Adrenal gland (tissue), 12 donors: Measurements from ENCODE around the gene PSAP. TPM values are rescaled to one million over a fixed set of nuclear protein-coding genes. Genes with fewer than 3 reads are reported as not detected.
"Not testable (repeated sequence)": the region's sequence is repeated elsewhere in the genome, so short reads cannot be mapped to it uniquely, and the experiment has no call there.

Experiments used
- DNase-seq, 7 donors: peaks; one replicate each; pipeline ENCODE4 v3.0.0-alpha.2; 2019 to 2020
- H3K27ac ChIP-seq, 5 donors: fragments of 200-600 bp; sonication (generic) in 4 of 5; 1 replicate in 3 of 5; 2 replicates in 2 of 5; pipeline versions ENCODE4 v1.5.1 to v1.8.0; 2016 to 2020; ENCODE audit warnings: mild to moderate bottlenecking in 1 of 5
- H3K27me3 ChIP-seq: fragments of 200-600 bp; 2 replicates; pipeline ENCODE4 v1.8.0; 2021
- H3K36me3 ChIP-seq, 2 donors: fragments of 200-600 bp; replicated peaks in 1 of 2; 1 replicate in 1 of 2; 2 replicates in 1 of 2; pipeline versions ENCODE4 v1.5.1 to v1.8.0; 2018 to 2022
- H3K4me1 ChIP-seq, 2 donors: fragments of 200-600 bp; replicated peaks in 1 of 2; 1 replicate in 1 of 2; 2 replicates in 1 of 2; pipeline versions ENCODE4 v1.5.1 to v1.8.0; 2018 to 2021
- H3K4me3 ChIP-seq, 4 donors: fragments of 200-600 bp; sonication (generic) in 3 of 4; one replicate each; pipeline ENCODE4 v1.5.1; 2016 to 2018
- H3K9me3 ChIP-seq, 3 donors: fragments of 200-600 bp; sonication (generic) in 1 of 3; replicated peaks in 1 of 3; 1 replicate in 2 of 3; 2 replicates in 1 of 3; pipeline versions ENCODE4 v1.5.1 to v1.8.0; 2016 to 2021
- POLR2A ChIP-seq, 2 donors: fragments of 450-650 bp; IDR thresholded peaks; one replicate each; pipeline ENCODE4 v1.6.1; 2017; ENCODE audit warnings: antibody characterized with exemption in 2 of 2, mild to moderate bottlenecking in 2 of 2, moderate library complexity in 1 of 2
- WGBS, 4 donors: extraction: QIAGEN DNeasy Blood & Tissue Kit in 2 of 4; methylation state at CpG; one replicate each; pipeline versions ENCODE4 v1.1.5 to v1.1.7; 2013 to 2017; 5-methylcytosine and 5-hydroxymethylcytosine counted together
- intact Hi-C, 2 donors: fragments of 100-400 bp; cut with DNase I; formaldehyde crosslinking; loops; one replicate each; pipeline versions ENCODE4 v1.14.1 to v1.15.0; 2022 to 2023
- polyA plus RNA-seq, 3 donors: library from polyadenylated mRNA; stranded (reverse); fragments of 200-250 nt in 2 of 3; fragments of 350-450 nt in 1 of 3; fragmentation: Illumina TruSeq in 1 of 3; extraction: RNeasy Lipid Tissue Mini Kit (QIAGEN cat#74804) in 1 of 3; gene quantifications; one replicate each; pipeline ENCODE4 v1.2.3, GENCODE V29; 2013 to 2014
- total RNA-seq, 9 donors: library from RNA; depleted of rRNA in 4 of 9; stranded (reverse); fragments of >200 nt in 4 of 9; fragments of 120-200 nt in 1 of 9; fragmentation: NEBNext Ultra II Directional in 1 of 9; extraction: Animal tissue kit (Norgen Biotek cat#: 25700) in 1 of 9; gene quantifications; one replicate each; pipeline versions ENCODE4 v1.1.0 to v1.2.4, GENCODE V29; 2013 to 2023
- TF ChIP-seq, protein P1 (sequence below), 6 experiments: fragments of 450-650 bp in 4 of 6; fragments of 200-600 bp in 2 of 6; sonication (generic) in 1 of 6; IDR thresholded peaks; 1 replicate in 5 of 6; 2 replicates in 1 of 6; pipeline versions ENCODE4 v1.5.1 to v1.8.0; 2016 to 2021; ENCODE audit warnings: antibody characterized with exemption in 6 of 6, mild to moderate bottlenecking in 2 of 6, moderate library complexity in 1 of 6
- donor health status: healthy with polysubstance abuse.
- donor health status: Bipolar disorder and iron deficiency.
- donor health status: DM: yes; HTN: yes; CAD: no.
- donor health status: DM: no; HTN: no; CAD: no.
- donor health status: DM: no; HTN: no; CAD: no.
- donor health status: DM: yes; HTN: yes; CAD: no.

PSAP gene
- total and polyA plus RNA-seq, 12 donors: 623 to 3,452 (median 2,140) TPM

DNA sequence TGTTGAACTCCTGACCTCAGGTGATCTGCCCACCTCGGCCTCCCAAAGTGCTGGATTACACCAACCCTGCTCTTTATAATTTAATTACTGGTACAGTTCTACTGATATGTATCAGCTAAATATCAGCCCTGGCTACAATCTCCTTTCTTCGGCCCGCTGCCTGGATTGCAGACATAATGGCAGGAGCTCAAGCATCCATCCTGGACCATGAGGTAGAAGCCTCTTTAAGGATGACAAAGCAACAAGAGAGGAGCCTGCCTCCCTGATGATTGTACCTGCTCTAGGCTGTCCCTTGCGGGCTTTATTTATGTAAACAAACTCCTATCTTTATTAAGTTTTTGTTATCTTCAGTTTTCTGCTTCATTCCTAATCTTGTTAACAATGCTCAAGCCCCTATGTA lies 5.6 kb upstream of the PSAP start:
- TF ChIP-seq, protein P1, sequence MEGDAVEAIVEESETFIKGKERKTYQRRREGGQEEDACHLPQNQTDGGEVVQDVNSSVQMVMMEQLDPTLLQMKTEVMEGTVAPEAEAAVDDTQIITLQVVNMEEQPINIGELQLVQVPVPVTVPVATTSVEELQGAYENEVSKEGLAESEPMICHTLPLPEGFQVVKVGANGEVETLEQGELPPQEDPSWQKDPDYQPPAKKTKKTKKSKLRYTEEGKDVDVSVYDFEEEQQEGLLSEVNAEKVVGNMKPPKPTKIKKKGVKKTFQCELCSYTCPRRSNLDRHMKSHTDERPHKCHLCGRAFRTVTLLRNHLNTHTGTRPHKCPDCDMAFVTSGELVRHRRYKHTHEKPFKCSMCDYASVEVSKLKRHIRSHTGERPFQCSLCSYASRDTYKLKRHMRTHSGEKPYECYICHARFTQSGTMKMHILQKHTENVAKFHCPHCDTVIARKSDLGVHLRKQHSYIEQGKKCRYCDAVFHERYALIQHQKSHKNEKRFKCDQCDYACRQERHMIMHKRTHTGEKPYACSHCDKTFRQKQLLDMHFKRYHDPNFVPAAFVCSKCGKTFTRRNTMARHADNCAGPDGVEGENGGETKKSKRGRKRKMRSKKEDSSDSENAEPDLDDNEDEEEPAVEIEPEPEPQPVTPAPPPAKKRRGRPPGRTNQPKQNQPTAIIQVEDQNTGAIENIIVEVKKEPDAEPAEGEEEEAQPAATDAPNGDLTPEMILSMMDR (IDR thresholded peaks at IDR 0.05): no peak
- no peak for TF ChIP-seq POLR2A (IDR thresholded peaks at IDR 0.05)
- WGBS, 4 donors: 88 to 95% (median 92%) methylated on average over 4 of the region's 4 CpGs
- H3K36me3 ChIP-seq: no peaks in the 10 kb centered on the region
- no peak overlapping the region for H3K27ac ChIP-seq
- H3K4me3 ChIP-seq: no peak overlapping the region
- no peaks in the 10 kb centered on the region for H3K27me3 ChIP-seq
- no peak for DNase-seq
- H3K4me1 ChIP-seq: peaks cover 26% of the 10 kb centered on the region in 2 donors
- H3K9me3 ChIP-seq: no peaks in the 10 kb centered on the region
- intact Hi-C loops: no loop called here

DNA sequence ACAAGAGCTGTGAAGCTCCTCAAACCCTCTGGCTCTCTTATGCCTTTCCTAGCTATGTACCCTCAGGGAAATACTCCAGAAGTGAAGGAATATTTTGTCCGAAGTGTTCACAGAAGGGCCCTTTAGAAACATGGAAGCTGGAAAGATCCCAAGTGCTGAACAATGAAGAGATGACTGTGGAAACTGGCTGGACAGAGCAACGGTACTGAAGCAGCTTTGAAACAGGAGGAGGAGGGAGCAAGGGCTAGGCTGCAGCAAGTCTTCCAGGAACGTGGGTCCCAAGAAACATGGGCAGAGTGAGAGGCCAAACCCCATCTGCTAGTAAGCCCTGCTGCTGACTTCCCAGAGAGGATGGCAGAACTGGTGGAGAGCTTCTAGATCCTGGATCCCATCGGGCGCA lies 3.0 kb upstream of the PSAP start:
- intact Hi-C loops: no loop called here
- no peak overlapping the region for H3K4me3 ChIP-seq
- peaks cover 8 to 20% of the 10 kb centered on the region in 2 donors for H3K4me1 ChIP-seq
- no peaks in the 10 kb centered on the region for H3K27me3 ChIP-seq
- H3K36me3 ChIP-seq: no peaks in the 10 kb centered on the region
- DNase-seq: no peak
- TF ChIP-seq, protein P1 (IDR thresholded peaks at IDR 0.05): no peak
- no peak for TF ChIP-seq POLR2A (IDR thresholded peaks at IDR 0.05)
- H3K27ac ChIP-seq: no peak overlapping the region
- 56 to 69% (median 63%) methylated on average over 5 of the region's 5 CpGs for WGBS, 4 donors
- H3K9me3 ChIP-seq: no peaks in the 10 kb centered on the region

DNA sequence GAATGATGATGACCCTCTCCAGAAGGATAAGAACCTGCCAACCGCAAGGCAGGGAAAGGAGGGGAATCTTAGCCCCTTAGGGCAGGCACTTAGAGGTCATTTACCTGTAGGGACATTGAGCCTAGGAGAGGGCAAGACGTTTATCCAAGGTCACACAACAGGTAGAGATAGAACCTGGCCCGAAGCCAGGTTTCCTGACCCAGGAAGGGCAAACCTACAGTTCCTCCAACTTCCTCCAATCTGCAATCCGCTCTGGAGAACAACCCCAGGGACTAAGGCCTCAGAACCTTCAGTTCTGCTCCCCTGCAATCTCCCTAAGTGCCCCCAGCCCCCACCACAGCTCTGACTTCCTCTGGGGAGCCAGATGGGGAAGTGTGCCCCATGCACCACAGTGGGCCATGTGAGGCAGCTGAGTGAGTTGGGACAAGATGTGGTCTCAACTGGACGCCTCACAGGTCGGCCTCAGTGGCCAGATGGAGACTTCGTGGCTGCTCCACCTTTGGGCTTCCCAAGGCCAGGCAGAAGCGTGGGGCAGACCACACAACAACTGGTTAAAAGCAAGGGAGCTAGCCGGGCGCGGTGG lies 1.4 kb upstream of the PSAP start:
- Histone ChIP-seq H3K36me3 (no peaks in the 10 kb centered on the region), H3K4me1 (peaks cover 24 to 36% of the 10 kb centered on the region in 2 donors), H3K4me3 (no peak overlapping the region), H3K9me3 (no peaks in the 10 kb centered on the region), H3K27ac (peak overlapping the region in 2 of 5 donors; percentile 55 to 98), H3K27me3 (no peaks in the 10 kb centered on the region)
- DNase-seq: peak; percentile 54 to 74 (median 62)
- no peak for TF ChIP-seq POLR2A (IDR thresholded peaks at IDR 0.05)
- TF ChIP-seq, protein P1 (IDR thresholded peaks at IDR 0.05): no peak
- intact Hi-C loops: no loop called here
- WGBS, 4 donors: 72 to 78% (median 75%) methylated on average over 5 to 11 of the region's 11 CpGs

DNA sequence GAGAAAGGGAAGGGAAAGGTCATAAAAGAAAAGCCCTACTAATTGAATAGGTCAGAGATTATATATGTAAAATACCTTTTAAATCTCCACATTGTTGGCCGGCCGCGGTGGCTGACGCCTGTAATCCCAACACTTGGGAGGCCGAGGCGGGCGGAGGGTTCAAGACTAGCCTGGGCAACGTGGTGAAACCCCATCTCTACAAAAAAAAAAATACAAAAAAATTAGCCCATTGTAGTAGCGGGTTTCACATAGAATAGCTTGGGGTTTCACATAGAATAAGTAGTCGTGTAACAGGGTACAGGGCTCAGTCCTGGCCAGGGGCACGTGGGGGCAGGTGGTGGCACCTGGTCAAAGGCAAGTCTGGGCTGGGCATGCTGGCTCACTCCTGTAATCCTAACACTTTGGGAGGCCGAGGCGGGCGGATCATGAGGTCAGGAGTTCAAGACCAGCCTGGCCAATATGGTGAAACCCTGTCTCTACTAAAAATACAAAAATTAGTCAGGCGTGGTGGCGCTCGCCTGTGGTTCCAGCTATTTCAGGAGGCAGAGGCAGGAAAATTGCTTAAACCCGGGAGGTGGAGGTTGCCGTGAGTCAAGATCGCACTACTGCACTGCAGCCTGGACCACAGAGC lies 529 bp upstream of the PSAP start:
- H3K4me1 ChIP-seq: peaks cover 32 to 45% of the 10 kb centered on the region in 2 donors
- H3K9me3 ChIP-seq, H3K36me3 ChIP-seq, intact Hi-C loops, H3K27me3 ChIP-seq: not testable (repeated sequence)
- H3K27ac ChIP-seq: peak overlapping the region; percentile 36 to 99 (median 97)
- peak overlapping the region in 2 of 4 donors; percentile 79 to 83 for H3K4me3 ChIP-seq
- peak in 1 of 7 donors; percentile 68 for DNase-seq
- 40 to 46% (median 45%) methylated on average over 20 of the region's 20 CpGs for WGBS, 4 donors
